ENCODE measurements around the gene CCNA1.

CCNA1 gene

DNA sequence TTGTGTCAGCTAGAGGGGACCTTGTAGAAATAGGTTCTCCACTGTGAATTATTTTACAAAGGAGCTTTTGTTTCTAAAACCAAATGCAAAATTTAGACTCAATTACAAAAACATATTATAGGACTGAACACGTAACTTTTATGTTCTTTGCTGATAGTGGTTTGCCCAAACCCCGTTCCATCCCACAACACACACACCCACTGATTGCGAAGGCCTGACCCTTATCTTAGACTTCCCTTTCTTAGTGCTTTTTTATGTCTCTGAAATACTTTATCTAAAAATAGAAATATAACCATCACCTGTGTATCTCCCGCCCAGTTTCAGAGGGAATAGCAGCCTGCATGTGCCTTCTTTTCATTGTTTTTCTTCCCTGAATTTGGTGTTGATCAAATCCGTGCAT, 13.0 kb downstream of the CCNA1 start:
- Histone ChIP-seq H2BK5ac (ENCODE audit: low read depth, low read length, poor library complexity) (no peak overlapping the region), H3K9me3 (ENCODE audit: insufficient read depth, low read depth, low read length) (no peaks in the 10 kb centered on the region), H3K27ac (ENCODE audit: low read depth, low read length) (no peak overlapping the region), H3K14ac (ENCODE audit: low read length) (no peak overlapping the region), H2BK120ac (ENCODE audit: insufficient read depth, low read length, poor library complexity) (no peak overlapping the region), H3K36me3 (ENCODE audit: control insufficient read depth in 1 of 2, insufficient read depth in 2 of 2, low read length in 2 of 2) (no peaks in the 10 kb centered on the region), H3K18ac (ENCODE audit: low read length) (no peak overlapping the region), H4K8ac (ENCODE audit: low read depth, low read length) (no peak overlapping the region), H4K12ac (ENCODE audit: low read depth, low read length) (no peak overlapping the region), H3K9ac (ENCODE audit: low read length) (no peak overlapping the region), H3K79me1 (ENCODE audit: low read length) (no peaks in the 10 kb centered on the region), H3K23ac (ENCODE audit: low read length) (no peak overlapping the region), H4K91ac (ENCODE audit: low read depth, low read length) (no peak overlapping the region), H2AFZ (ENCODE audit: insufficient read depth, low read length, poor library complexity) (no peak overlapping the region), H2AK5ac (ENCODE audit: low read length) (no peak overlapping the region), H3K79me2 (ENCODE audit: control insufficient read depth, insufficient read depth, low read length, poor library complexity) (no peaks in the 10 kb centered on the region), H3K4me3 (ENCODE audit: low read depth, low read length) (no peak overlapping the region), H2BK12ac (ENCODE audit: low read length) (no peak overlapping the region), H3K4ac (ENCODE audit: low read depth, low read length) (no peak overlapping the region), H3K4me1 (ENCODE audit: control insufficient read depth in 1 of 2, insufficient read depth in 2 of 2, low read length in 2 of 2) (no peaks in the 10 kb centered on the region), H3K27me3 (ENCODE audit: insufficient read depth, low read length) (no peaks in the 10 kb centered on the region), H3K4me2 (ENCODE audit: low read length) (no peak overlapping the region)
- WGBS (ENCODE audit: extremely low coverage, insufficient coverage, insufficient read length), result no CpG with 5 or more reads among the region's 5 CpGs
- DNase-seq, result no peak

DNA sequence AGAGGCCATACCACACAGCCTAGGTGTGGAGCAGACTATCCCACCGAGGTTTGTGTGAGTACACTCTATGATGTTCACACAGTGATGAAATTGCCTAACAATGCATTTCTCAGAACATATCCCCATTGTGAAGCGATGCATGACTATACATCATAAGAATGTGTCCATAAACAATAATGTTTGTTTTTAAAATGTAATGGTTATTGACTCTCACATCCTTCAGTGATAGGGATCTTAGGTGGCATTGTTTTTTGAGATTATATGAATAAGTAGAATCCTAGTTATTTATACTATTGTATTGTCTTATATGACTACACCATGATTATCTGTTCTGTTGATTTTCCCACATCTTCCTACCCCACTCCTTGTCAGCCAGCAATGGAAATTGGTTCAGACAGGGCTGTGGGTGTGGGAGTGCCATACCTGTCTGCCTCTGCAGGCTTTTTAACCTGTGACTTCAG, 13.6 kb downstream of the CCNA1 start:
- H3K4ac ChIP-seq (ENCODE audit: low read depth, low read length), result no peak overlapping the region
- H3K4me1 ChIP-seq (ENCODE audit: control insufficient read depth in 1 of 2, insufficient read depth in 2 of 2, low read length in 2 of 2), result no peaks in the 10 kb centered on the region
- H2BK12ac ChIP-seq (ENCODE audit: low read length), result no peak overlapping the region
- no peaks in the 10 kb centered on the region for H3K79me1 ChIP-seq (ENCODE audit: low read length)
- no peaks in the 10 kb centered on the region for H3K79me2 ChIP-seq (ENCODE audit: control insufficient read depth, insufficient read depth, low read length, poor library complexity)
- H3K9me3 ChIP-seq (ENCODE audit: insufficient read depth, low read depth, low read length), result no peaks in the 10 kb centered on the region
- no peak overlapping the region for H2AFZ ChIP-seq (ENCODE audit: insufficient read depth, low read length, poor library complexity)
- H4K8ac ChIP-seq (ENCODE audit: low read depth, low read length), result no peak overlapping the region
- no peaks in the 10 kb centered on the region for H3K27me3 ChIP-seq (ENCODE audit: insufficient read depth, low read length)
- H3K18ac ChIP-seq (ENCODE audit: low read length), result no peak overlapping the region
- no CpG with 5 or more reads among the region's 2 CpGs for WGBS (ENCODE audit: extremely low coverage, insufficient coverage, insufficient read length)
- no peak overlapping the region for H2BK5ac ChIP-seq (ENCODE audit: low read depth, low read length, poor library complexity)
- H2BK120ac ChIP-seq (ENCODE audit: insufficient read depth, low read length, poor library complexity), result no peak overlapping the region
- H3K27ac ChIP-seq (ENCODE audit: low read depth, low read length), result no peak overlapping the region
- H3K9ac ChIP-seq (ENCODE audit: low read length), result no peak overlapping the region
- no peak overlapping the region for H3K14ac ChIP-seq (ENCODE audit: low read length)
- no peaks in the 10 kb centered on the region for H3K36me3 ChIP-seq (ENCODE audit: control insufficient read depth in 1 of 2, insufficient read depth in 2 of 2, low read length in 2 of 2)
- no peak overlapping the region for H3K4me3 ChIP-seq (ENCODE audit: low read depth, low read length)
- H3K4me2 ChIP-seq (ENCODE audit: low read length), result no peak overlapping the region
- no peak overlapping the region for H4K12ac ChIP-seq (ENCODE audit: low read depth, low read length)
- peak in 1 of 2 donors; percentile 58 for DNase-seq
- H3K23ac ChIP-seq (ENCODE audit: low read length), result no peak overlapping the region
- no peak overlapping the region for H2AK5ac ChIP-seq (ENCODE audit: low read length)
- H4K91ac ChIP-seq (ENCODE audit: low read depth, low read length), result no peak overlapping the region

DNA sequence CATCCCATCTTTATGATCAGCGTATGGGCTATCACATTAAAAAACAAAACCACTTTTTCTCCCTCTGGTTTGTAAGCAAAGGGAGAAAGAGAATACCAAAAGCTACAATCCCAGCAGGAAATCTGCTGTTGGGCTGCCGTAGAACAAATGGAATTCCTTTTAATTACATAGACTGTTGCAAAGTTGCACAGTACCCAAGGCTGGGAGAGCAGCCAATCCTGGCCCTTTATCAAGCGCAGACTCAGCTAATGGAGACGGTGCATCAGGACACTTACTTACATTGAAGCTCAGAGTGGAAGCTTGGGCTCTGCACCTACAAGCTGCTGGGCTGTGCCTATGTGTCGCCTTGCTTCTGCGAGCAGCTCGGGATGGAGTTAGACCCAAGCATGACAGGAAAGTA, 15.2 kb downstream of the CCNA1 start:
- Histone ChIP-seq H3K27me3 (ENCODE audit: insufficient read depth, low read length) (no peaks in the 10 kb centered on the region), H3K4me2 (ENCODE audit: low read length) (no peak overlapping the region), H3K27ac (ENCODE audit: low read depth, low read length) (no peak overlapping the region), H3K36me3 (ENCODE audit: control insufficient read depth in 1 of 2, insufficient read depth in 2 of 2, low read length in 2 of 2) (no peaks in the 10 kb centered on the region), H4K8ac (ENCODE audit: low read depth, low read length) (no peak overlapping the region), H3K9ac (ENCODE audit: low read length) (no peak overlapping the region), H3K9me3 (ENCODE audit: insufficient read depth, low read depth, low read length) (no peaks in the 10 kb centered on the region), H3K18ac (ENCODE audit: low read length) (no peak overlapping the region), H4K91ac (ENCODE audit: low read depth, low read length) (no peak overlapping the region), H3K23ac (ENCODE audit: low read length) (no peak overlapping the region), H3K14ac (ENCODE audit: low read length) (no peak overlapping the region), H3K4ac (ENCODE audit: low read depth, low read length) (no peak overlapping the region), H3K4me3 (ENCODE audit: low read depth, low read length) (no peak overlapping the region), H3K79me1 (ENCODE audit: low read length) (no peaks in the 10 kb centered on the region), H2BK5ac (ENCODE audit: low read depth, low read length, poor library complexity) (no peak overlapping the region), H2AFZ (ENCODE audit: insufficient read depth, low read length, poor library complexity) (no peak overlapping the region), H4K12ac (ENCODE audit: low read depth, low read length) (no peak overlapping the region), H2AK5ac (ENCODE audit: low read length) (no peak overlapping the region), H2BK120ac (ENCODE audit: insufficient read depth, low read length, poor library complexity) (no peak overlapping the region), H2BK12ac (ENCODE audit: low read length) (no peak overlapping the region), H3K79me2 (ENCODE audit: control insufficient read depth, insufficient read depth, low read length, poor library complexity) (no peaks in the 10 kb centered on the region), H3K4me1 (ENCODE audit: control insufficient read depth in 1 of 2, insufficient read depth in 2 of 2, low read length in 2 of 2) (no peaks in the 10 kb centered on the region)
- no peak for DNase-seq
- no CpG with 5 or more reads among the region's 7 CpGs for WGBS (ENCODE audit: extremely low coverage, insufficient coverage, insufficient read length)

DNA sequence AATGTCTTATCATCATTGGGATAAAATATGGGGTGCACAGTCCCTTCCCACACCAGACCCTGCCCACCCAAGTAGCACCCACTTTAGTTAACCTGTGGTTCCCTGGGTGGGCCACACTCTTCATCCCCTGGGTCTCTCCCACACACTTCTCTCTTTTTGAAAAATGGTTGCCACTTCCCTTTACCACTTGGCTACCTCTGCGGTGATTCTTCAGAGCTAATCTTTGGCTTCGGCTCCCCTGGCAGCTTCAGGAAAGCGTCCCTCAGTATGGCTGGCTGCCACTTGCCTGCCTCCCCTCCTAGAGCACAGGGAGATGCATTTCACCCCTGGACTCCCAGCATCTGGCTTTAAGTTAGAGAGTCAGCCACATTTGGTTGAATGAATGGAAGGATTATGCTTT, 18.2 kb downstream of the CCNA1 start:
- Histone ChIP-seq H4K91ac (ENCODE audit: low read depth, low read length) (no peak overlapping the region), H3K36me3 (ENCODE audit: control insufficient read depth in 1 of 2, insufficient read depth in 2 of 2, low read length in 2 of 2) (no peaks in the 10 kb centered on the region), H2BK120ac (ENCODE audit: insufficient read depth, low read length, poor library complexity) (no peak overlapping the region), H2AK5ac (ENCODE audit: low read length) (no peak overlapping the region), H4K8ac (ENCODE audit: low read depth, low read length) (no peak overlapping the region), H3K4me2 (ENCODE audit: low read length) (no peak overlapping the region), H2BK12ac (ENCODE audit: low read length) (no peak overlapping the region), H3K27ac (ENCODE audit: low read depth, low read length) (no peak overlapping the region), H3K27me3 (ENCODE audit: insufficient read depth, low read length) (no peaks in the 10 kb centered on the region), H3K9me3 (ENCODE audit: insufficient read depth, low read depth, low read length) (no peaks in the 10 kb centered on the region), H3K14ac (ENCODE audit: low read length) (no peak overlapping the region), H3K79me2 (ENCODE audit: control insufficient read depth, insufficient read depth, low read length, poor library complexity) (no peaks in the 10 kb centered on the region), H2AFZ (ENCODE audit: insufficient read depth, low read length, poor library complexity) (no peak overlapping the region), H3K4me1 (ENCODE audit: control insufficient read depth in 1 of 2, insufficient read depth in 2 of 2, low read length in 2 of 2) (no peaks in the 10 kb centered on the region), H3K9ac (ENCODE audit: low read length) (no peak overlapping the region), H4K12ac (ENCODE audit: low read depth, low read length) (no peak overlapping the region), H3K79me1 (ENCODE audit: low read length) (no peaks in the 10 kb centered on the region), H3K23ac (ENCODE audit: low read length) (no peak overlapping the region), H3K18ac (ENCODE audit: low read length) (no peak overlapping the region), H3K4me3 (ENCODE audit: low read depth, low read length) (no peak overlapping the region), H2BK5ac (ENCODE audit: low read depth, low read length, poor library complexity) (no peak overlapping the region), H3K4ac (ENCODE audit: low read depth, low read length) (no peak overlapping the region)
- no CpG with 5 or more reads among the region's 3 CpGs for WGBS (ENCODE audit: extremely low coverage, insufficient coverage, insufficient read length)
- no peak for DNase-seq

All from trophoblast cell (in vitro differentiated cells and primary cell).